Measurements from ENCODE around the gene STX3. TPM values are rescaled to one million over a fixed set of nuclear protein-coding genes. Genes with fewer than 3 reads are reported as not detected.

The STX3 gene
- total RNA-seq, 1 donor from 2014 or later = 8.4 TPM

DNA sequence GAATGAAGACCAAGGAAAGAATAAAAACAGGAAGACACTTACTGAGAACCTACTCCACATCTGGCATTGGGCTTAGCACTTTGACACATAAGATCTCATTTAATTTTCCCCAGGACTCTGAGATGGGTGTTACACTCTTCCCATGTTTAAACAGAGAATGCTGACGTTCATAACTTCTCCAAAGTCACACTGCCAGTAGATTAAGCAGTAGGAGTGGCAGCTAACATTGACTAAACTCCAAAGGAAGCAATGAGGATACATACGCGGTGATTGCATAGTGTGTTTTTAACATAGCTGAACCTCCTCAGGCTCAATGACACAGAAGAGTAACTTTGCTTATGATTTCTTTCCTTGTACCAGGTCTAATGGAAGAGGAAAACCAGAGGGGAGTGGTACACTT lies 27.0 kb upstream of the STX3 start:
- no peak overlapping the region for H3K4me3 ChIP-seq
- H3K27ac ChIP-seq (replicated peaks) = no peak overlapping the region
- no peak for DNase-seq
- TF ChIP-seq, protein P1, sequence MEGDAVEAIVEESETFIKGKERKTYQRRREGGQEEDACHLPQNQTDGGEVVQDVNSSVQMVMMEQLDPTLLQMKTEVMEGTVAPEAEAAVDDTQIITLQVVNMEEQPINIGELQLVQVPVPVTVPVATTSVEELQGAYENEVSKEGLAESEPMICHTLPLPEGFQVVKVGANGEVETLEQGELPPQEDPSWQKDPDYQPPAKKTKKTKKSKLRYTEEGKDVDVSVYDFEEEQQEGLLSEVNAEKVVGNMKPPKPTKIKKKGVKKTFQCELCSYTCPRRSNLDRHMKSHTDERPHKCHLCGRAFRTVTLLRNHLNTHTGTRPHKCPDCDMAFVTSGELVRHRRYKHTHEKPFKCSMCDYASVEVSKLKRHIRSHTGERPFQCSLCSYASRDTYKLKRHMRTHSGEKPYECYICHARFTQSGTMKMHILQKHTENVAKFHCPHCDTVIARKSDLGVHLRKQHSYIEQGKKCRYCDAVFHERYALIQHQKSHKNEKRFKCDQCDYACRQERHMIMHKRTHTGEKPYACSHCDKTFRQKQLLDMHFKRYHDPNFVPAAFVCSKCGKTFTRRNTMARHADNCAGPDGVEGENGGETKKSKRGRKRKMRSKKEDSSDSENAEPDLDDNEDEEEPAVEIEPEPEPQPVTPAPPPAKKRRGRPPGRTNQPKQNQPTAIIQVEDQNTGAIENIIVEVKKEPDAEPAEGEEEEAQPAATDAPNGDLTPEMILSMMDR (IDR thresholded peaks at IDR 0.05; ENCODE audit: borderline replicate concordance) = no peak
- H3K4me1 ChIP-seq = no peaks in the 10 kb centered on the region
- no peaks in the 10 kb centered on the region for H3K9me3 ChIP-seq (replicated peaks)
- H3K36me3 ChIP-seq = no peaks in the 10 kb centered on the region
- intact Hi-C loops (cut with micrococcal nuclease) = no loop called here
- peaks cover under 1% of the 10 kb centered on the region for H3K27me3 ChIP-seq (ENCODE audit: low read depth)

DNA sequence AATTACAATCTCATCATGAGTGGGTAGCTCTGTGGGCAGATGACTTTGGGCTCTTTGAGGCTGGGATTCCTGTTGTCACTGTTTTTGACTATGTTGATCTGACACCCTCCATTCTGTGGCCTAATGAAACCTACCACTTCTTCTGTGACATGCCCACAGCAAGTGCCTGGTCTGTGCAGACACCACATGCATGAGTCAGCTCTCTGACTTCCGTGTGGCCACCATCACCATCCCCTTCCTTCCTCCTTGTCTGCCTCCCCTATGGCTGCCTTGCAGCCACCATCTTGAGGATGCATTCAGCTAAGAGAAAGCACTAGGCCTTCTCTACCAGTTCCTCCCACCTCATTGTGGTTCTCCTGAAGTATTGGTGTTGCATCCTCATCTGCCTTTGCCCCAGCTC lies 26.3 kb upstream of the STX3 start:
- no peaks in the 10 kb centered on the region for H3K36me3 ChIP-seq
- no peaks in the 10 kb centered on the region for H3K4me1 ChIP-seq
- no peaks in the 10 kb centered on the region for H3K27me3 ChIP-seq (ENCODE audit: low read depth)
- H3K4me3 ChIP-seq = no peak overlapping the region
- H3K9me3 ChIP-seq (replicated peaks) = no peaks in the 10 kb centered on the region
- intact Hi-C loops (cut with micrococcal nuclease) = no loop called here
- no peak overlapping the region for H3K27ac ChIP-seq (replicated peaks)
- DNase-seq = no peak
- TF ChIP-seq, protein P1 (IDR thresholded peaks at IDR 0.05; ENCODE audit: borderline replicate concordance) = no peak

- Histone ChIP-seq H3K9me3 (replicated peaks) (no peaks in the 10 kb centered on the region), H3K4me1 (no peaks in the 10 kb centered on the region), H3K4me3 (no peak overlapping the region), H3K27me3 (ENCODE audit: low read depth) (no peaks in the 10 kb centered on the region), H3K27ac (replicated peaks) (no peak overlapping the region), H3K36me3 (no peaks in the 10 kb centered on the region)
- TF ChIP-seq, protein P1 (IDR thresholded peaks at IDR 0.05; ENCODE audit: borderline replicate concordance) = no peak
- no peak for DNase-seq
- intact Hi-C loops (cut with micrococcal nuclease) = no loop called here
These were observed 25.3 kb upstream of the STX3 start for GRCh38 chr11:59729834-59730233.

GRCh38 chr11:59730896-59731565 lies 24.1 kb upstream of the STX3 start:
- TF ChIP-seq, protein P1 (IDR thresholded peaks at IDR 0.05; ENCODE audit: borderline replicate concordance) = no peak
- Histone ChIP-seq H3K4me1 (no peaks in the 10 kb centered on the region), H3K9me3 (replicated peaks) (no peaks in the 10 kb centered on the region), H3K27me3 (ENCODE audit: low read depth) (no peaks in the 10 kb centered on the region), H3K4me3 (no peak overlapping the region), H3K27ac (replicated peaks) (no peak overlapping the region), H3K36me3 (no peaks in the 10 kb centered on the region)
- intact Hi-C loops (cut with micrococcal nuclease) = no loop called here
- no peak for DNase-seq

DNA sequence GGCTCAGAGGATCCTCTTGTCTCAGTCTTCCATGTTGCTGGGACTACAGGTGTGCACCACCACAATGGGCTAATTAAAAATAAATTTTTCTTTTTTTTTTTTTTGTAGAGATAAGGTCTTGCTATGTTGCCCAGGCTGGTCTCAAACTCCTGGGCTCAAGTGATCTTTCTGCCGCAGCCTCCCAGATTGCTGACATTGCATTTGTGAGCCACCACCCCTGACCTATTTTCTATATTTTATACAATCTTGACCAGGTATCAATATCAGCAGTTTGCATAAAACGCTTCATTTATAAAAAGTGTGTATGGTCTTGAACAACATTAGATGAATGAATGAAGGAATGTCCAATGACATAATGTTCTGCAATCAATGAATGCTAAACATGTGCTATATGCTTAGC lies 9.1 kb upstream of the STX3 start:
- Histone ChIP-seq H3K4me1 (no peaks in the 10 kb centered on the region), H3K27me3 (ENCODE audit: low read depth) (no peaks in the 10 kb centered on the region), H3K9me3 (replicated peaks) (no peaks in the 10 kb centered on the region), H3K36me3 (no peaks in the 10 kb centered on the region), H3K27ac (replicated peaks) (no peak overlapping the region), H3K4me3 (no peak overlapping the region)
- intact Hi-C loops (cut with micrococcal nuclease) = no loop called here
- no peak for DNase-seq
- TF ChIP-seq, protein P1 (IDR thresholded peaks at IDR 0.05; ENCODE audit: borderline replicate concordance) = no peak

Data from left ventricle myocardium inferior (tissue), 1 donor.